K562 (cell line): ENCODE measurements around the gene FBN1.

ENCODE experiments used
- ATF1 ChIP-seq, 2 experiments: fragments of 450-650 bp in 1 of 2; IDR thresholded peaks; 2 replicates each; pipeline ENCODE4 v1.6.1; 2016; ENCODE audit warnings: missing compliant biosample characterization in 1 of 2, missing genetic modification characterization in 1 of 2
- CBX8 ChIP-seq: fragments of 200-600 bp; sonication (generic); IDR thresholded peaks from 2 replicates; pipeline ENCODE4 v1.6.1; 2012; ENCODE audit warnings: borderline replicate concordance, mixed run types, low read depth, mild to moderate bottlenecking, moderate library complexity, mixed read lengths, low read length, control low read depth, inconsistent platforms; ENCODE audit not compliant: poor library complexity, severe bottlenecking; ENCODE audit errors: extremely low read depth
- DDX20 ChIP-seq: fragments of 450-650 bp; IDR thresholded peaks from 2 replicates; pipeline ENCODE4 v1.6.1; 2016; ENCODE audit warnings: missing genetic modification characterization, low read depth, mild to moderate bottlenecking, missing compliant biosample characterization, moderate library complexity
- DPF2 ChIP-seq: fragments of 450-650 bp; IDR thresholded peaks from 2 replicates; pipeline ENCODE4 v1.6.1; 2016
- MIER1 ChIP-seq: fragments of 450-650 bp; IDR thresholded peaks from 2 replicates; pipeline ENCODE4 v1.6.1; 2016; ENCODE audit warnings: antibody characterized with exemption, mild to moderate bottlenecking, low read depth
- NCOA2 ChIP-seq, 2 experiments: fragments of 450-650 bp; IDR thresholded peaks; 2 replicates each; pipeline ENCODE4 v1.6.1; 2018; ENCODE audit warnings: mild to moderate bottlenecking in 2 of 2, moderate library complexity in 1 of 2; ENCODE audit not compliant: partially characterized antibody in 2 of 2
- NR4A1 ChIP-seq, 2 experiments: fragments of 250-450 bp in 1 of 2; fragments of 450-650 bp in 1 of 2; sonication (Bioruptor Pico) in 1 of 2; IDR thresholded peaks; 2 replicates each; pipeline versions ENCODE4 v1.4.0 to v1.6.1; 2016 to 2020; ENCODE audit warnings: mild to moderate bottlenecking in 2 of 2, missing compliant biosample characterization in 1 of 2, missing genetic modification characterization in 1 of 2, moderate library complexity in 1 of 2
- ZBTB7A ChIP-seq: IDR thresholded peaks from 2 replicates; pipeline ENCODE4 v1.6.1; 2011; ENCODE audit warnings: low read depth, mild to moderate bottlenecking, low read length, moderate library complexity, borderline replicate concordance; ENCODE audit not compliant: control insufficient read depth
- ZNF77 ChIP-seq: fragments of 250-450 bp; sonication (Bioruptor Pico); IDR thresholded peaks from 2 replicates; pipeline ENCODE4 v1.5.0; 2020
- TF ChIP-seq, protein P1 (sequence below), 3 experiments: IDR thresholded peaks in 2 of 3; conservative IDR thresholded peaks in 1 of 3; 2 replicates each; pipeline ENCODE4 v1.5.1; 2011 to 2012; ENCODE audit warnings: low read length in 3 of 3, mild to moderate bottlenecking in 3 of 3, control low read depth in 2 of 3, improper control_type of control experiment in 1 of 3, inconsistent platforms in 1 of 3, low read depth in 1 of 3, mixed read lengths in 1 of 3, moderate library complexity in 1 of 3; ENCODE audit not compliant: insufficient read depth in 2 of 3
- TF ChIP-seq, protein P2 (sequence below), 3 experiments: fragments of 200-800 bp in 1 of 3; sonication (Bioruptor generic) in 1 of 3; sonication (generic) in 1 of 3; formaldehyde crosslinking in 1 of 3; IDR thresholded peaks; 2 replicates each; pipeline versions ENCODE4 v1.6.1 to v1.8.0; 2016 to 2022; ENCODE audit warnings: mild to moderate bottlenecking in 2 of 3, missing compliant biosample characterization in 2 of 3, missing genetic modification characterization in 2 of 3, missing genetic modification reagents in 1 of 3

DNA sequence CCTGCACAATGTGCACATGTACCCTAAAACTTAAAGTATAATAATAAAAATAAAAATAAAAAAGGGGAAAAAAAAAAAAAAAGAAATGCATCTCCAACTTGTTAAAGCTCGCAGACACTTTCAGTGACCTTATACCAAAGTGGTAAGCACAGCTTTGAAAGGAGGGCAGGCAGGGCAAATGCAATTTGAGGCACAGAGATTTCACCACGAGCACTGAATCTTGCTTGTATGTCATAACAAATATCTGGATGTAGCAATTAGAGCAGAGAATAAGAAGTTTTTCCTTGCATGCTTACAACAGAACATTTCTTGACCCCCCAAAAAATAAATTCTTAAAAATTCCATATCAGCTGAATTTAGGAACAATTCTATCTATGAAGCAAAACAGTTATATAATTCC is 66.5 kb downstream of the FBN1 start:
- TF ChIP-seq, protein P1, sequence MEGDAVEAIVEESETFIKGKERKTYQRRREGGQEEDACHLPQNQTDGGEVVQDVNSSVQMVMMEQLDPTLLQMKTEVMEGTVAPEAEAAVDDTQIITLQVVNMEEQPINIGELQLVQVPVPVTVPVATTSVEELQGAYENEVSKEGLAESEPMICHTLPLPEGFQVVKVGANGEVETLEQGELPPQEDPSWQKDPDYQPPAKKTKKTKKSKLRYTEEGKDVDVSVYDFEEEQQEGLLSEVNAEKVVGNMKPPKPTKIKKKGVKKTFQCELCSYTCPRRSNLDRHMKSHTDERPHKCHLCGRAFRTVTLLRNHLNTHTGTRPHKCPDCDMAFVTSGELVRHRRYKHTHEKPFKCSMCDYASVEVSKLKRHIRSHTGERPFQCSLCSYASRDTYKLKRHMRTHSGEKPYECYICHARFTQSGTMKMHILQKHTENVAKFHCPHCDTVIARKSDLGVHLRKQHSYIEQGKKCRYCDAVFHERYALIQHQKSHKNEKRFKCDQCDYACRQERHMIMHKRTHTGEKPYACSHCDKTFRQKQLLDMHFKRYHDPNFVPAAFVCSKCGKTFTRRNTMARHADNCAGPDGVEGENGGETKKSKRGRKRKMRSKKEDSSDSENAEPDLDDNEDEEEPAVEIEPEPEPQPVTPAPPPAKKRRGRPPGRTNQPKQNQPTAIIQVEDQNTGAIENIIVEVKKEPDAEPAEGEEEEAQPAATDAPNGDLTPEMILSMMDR (IDR thresholded peaks at IDR 0.05 in 2 of 3, conservative IDR thresholded peaks at IDR 0.05 in 1 of 3; ENCODE audit: insufficient read depth in 2 of 3, low read depth in 1 of 3, low read length in 3 of 3), result no peak
- no peak for TF ChIP-seq DDX20
- TF ChIP-seq NCOA2 (IDR thresholded peaks at IDR 0.05; ENCODE audit: partially characterized antibody in 2 of 2), result no peak
- no peak for TF ChIP-seq DPF2
- TF ChIP-seq ATF1 (CRISPR knock-in tag; IDR thresholded peaks at IDR 0.05), result no peak
- TF ChIP-seq ATF1 (tag; IDR thresholded peaks at IDR 0.05), result no peak
- TF ChIP-seq, protein P2, sequence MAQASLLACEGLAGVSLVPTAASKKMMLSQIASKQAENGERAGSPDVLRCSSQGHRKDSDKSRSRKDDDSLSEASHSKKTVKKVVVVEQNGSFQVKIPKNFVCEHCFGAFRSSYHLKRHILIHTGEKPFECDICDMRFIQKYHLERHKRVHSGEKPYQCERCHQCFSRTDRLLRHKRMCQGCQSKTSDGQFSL (CRISPR knock-in tag; IDR thresholded peaks at IDR 0.05), result no peak
- TF ChIP-seq, protein P2 (tag; IDR thresholded peaks at IDR 0.05), result no peak
- TF ChIP-seq MIER1, result no peak
- TF ChIP-seq CBX8, result no peak
- no peak for TF ChIP-seq ZNF77 (CRISPR knock-in tag)
- TF ChIP-seq NR4A1 (CRISPR knock-in tag; IDR thresholded peaks at IDR 0.05), result no peak
- TF ChIP-seq NR4A1 (tag; IDR thresholded peaks at IDR 0.05), result no peak
- no peak for TF ChIP-seq ZBTB7A
